ENCODE results near the gene HCRTR1.
"Not testable (repeated sequence)": the region's sequence is repeated elsewhere in the genome, so short reads cannot be mapped to it uniquely, and the experiment has no call there.

The HCRTR1 gene

GRCh38 chr1:31581821-31582810, 35.4 kb upstream of the HCRTR1 start:
- no peak for DNase-seq

DNA sequence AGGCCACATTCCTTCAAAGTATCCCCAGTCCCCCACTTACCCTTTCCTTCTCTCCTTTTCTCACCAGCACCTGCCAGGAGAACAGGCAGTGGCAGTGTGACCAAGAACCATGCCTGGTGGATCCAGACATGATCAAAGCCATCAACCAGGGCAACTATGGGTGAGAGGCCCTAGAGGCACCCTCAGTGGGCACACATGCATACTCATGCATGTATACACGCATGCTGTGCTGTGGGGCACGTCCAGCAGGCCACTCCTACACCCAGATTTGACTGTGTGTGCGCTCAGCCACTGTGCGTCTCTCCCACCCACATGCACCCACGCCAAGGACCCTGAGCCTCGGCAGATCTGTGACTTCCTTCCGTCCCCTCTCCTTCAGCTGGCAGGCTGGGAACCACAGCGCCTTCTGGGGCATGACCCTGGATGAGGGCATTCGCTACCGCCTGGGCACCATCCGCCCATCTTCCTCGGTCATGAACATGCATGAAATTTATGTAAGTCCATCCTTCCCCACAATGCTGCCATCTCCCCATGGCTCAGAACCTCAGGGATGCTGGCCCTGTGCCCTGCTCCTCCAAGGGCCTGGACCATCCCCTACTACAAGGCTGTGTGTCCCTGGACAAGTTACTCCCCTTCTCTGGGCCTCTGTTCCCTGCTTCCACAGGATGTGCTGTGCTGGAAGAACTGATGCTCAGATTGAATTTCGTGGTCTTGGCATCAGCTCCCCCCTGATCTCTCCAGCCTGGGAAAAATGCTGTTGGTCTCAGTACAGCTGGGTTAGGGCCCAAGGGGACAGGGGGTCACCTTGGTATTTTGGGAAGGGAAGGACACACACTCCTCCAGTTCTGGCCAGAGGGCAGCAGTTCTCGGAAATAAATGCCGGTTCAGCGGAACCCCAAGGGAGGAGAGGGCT, 34.2 kb upstream of the HCRTR1 start:
- DNase-seq = no peak

DNA sequence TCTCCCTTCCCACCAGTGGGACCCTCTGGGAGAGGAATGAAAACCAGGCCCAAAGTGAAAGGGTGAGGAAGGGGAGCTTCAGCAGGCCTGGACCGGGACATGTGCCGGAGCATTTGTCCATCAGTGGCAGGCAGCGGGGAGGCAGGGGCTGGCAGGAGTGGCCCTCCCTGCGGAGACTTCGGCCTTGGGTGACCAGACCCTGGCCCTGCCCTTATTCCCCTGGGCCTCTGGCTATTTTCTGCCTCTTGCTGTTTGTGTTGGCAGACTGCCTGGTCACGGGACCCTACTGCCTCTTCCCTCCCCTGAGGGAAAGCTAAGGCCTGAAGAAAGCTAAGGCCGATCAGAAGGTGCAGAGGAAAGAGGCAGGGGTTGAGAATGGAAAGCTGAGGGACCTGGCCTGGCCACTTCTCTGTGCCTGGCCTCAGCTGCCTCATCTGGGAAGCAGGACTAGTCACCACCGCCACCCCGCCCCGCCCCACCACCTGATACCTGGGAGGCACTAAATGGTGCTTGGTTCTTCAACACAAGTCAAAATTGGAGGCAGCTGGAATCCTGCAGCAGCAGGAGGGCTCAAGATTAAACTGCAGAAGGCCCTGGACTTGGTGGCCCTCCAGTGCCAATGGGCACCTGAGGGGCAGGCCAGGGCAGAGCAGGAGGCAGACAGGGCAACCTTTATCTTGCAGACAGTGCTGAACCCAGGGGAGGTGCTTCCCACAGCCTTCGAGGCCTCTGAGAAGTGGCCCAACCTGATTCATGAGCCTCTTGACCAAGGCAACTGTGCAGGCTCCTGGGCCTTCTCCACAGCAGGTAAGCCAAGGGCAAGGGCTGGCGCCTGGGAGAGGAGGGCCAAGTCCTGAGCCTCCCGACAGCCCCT, 33.3 kb upstream of the HCRTR1 start:
- no peak for DNase-seq

- DNase-seq = no peak
Measured at GRCh38 chr1:31584869-31585735, 32.4 kb upstream of the HCRTR1 start.

GRCh38 chr1:31585736-31586365, 31.6 kb upstream of the HCRTR1 start:
- DNase-seq = no peak

- DNase-seq = no peak
Measured at GRCh38 chr1:31586376-31587327, 30.8 kb upstream of the HCRTR1 start.

DNA sequence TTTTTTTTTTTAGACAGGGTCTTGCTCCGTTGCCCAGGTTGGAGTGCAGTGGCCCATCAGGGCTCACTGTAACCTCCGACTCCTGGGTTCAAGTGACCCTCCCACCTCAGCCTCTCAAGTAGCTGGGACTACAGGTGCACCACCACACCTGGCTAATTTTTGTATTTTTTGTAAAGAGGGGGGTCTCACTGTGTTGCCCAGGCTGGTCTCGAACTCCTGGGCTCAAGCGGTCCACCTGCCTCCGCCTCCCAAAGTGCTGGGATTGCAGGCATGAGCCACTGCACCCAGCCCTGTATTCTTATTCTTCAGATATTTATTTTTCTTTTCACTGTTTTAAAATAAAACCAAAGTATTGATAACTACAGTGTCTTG, 30.2 kb upstream of the HCRTR1 start:
- DNase-seq = not testable (repeated sequence)

GRCh38 chr1:31587720-31588423, 29.6 kb upstream of the HCRTR1 start:
- peak; percentile 33 for DNase-seq

DNA sequence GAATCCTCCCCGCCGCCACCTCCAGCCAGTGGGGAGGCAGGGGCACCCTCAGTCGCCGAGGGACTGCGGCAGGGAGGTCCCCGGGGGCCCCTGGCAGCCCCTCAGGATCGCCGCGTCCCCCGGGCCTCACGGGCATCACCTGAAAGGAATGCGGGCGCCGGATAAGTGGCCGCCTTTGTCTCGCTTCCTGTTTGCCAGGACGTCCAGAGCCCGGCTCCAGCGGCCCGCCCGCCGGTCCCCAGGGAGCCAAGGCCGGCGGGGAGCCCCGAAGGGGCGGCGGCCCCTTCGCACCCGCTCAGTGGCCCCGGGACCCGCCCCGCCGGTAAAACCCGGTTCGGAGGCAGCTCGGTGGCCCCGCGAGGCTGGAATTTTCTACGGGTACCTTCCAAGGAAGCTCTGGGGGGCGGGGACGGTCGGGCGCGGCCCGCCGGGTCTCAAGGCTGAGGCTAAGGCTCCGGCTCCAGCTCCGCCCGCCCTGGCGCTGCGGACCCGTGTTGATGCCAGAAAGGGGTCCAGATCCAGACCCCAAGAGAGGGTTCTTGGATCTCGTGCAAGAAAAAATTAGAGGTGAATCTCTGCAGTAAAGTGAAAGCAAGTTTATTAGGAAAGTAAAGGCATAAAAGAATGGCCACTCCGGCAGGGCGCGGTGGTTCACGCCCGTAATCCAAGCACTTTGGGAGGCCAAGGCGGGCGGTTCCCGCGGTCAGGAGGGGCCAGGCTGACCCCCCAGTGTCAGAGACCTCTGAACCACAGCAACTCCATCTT, 28.6 kb upstream of the HCRTR1 start:
- DNase-seq = no peak

DNA sequence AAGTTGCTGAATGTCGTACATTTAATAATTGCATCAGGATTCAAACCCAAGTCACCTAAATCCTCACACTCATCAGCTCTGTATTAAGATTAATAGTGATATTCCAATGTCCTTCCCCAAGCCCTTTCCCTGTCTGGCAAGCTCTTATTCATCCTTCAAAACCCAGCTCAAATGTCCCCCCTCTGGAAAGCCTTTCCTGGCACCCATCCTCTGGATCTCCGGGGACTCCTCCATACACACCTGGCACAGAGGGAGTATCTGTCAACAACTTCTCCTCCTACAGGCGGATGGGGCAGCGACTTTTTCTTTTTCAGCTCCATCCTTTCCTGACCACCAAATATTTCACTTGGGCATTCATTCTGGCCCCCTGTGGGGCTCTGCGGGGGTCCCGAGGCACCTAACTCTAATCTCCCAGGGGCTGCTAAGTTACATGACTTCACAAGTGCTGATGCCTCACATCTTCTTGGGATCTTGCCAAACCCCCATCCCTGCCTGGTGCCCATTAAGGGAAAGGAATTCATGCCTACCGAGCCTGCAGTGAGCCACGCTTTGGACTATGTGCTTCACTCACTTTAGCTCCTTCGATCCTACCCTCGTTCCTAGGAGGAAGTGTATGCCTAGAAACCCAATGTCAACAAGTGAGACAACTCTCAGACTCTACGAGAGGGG, 25.9 kb upstream of the HCRTR1 start:
- DNase-seq = no peak

GRCh38 chr1:31592132-31592531, 25.4 kb upstream of the HCRTR1 start:
- no peak for DNase-seq

DNA sequence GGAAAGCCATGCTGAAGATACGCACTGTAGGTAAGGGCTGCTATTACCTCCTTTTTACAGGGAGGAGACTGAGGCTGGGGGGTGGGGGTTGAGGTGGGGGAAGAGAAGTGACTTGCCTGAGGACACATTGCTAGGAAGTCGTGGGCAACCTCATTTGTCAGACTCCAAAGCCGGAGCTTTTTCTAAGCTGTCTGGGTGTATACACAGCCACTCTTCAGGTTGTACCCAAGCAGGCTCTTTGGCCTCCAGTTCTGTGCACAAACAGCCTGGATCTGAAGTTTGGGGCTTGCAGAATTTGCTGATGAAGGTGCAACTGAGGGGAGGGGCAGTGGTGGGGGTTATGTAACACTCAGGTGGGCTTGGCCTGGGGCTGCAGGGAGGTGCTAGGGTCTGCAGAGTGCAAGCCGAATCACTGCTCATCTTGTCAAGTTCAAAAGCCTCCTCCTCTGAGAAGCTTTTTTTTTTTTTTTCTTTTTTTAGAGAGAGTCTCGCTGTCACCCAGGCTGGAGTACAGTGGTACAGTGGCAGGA, 24.3 kb upstream of the HCRTR1 start:
- no peak for DNase-seq

DNA sequence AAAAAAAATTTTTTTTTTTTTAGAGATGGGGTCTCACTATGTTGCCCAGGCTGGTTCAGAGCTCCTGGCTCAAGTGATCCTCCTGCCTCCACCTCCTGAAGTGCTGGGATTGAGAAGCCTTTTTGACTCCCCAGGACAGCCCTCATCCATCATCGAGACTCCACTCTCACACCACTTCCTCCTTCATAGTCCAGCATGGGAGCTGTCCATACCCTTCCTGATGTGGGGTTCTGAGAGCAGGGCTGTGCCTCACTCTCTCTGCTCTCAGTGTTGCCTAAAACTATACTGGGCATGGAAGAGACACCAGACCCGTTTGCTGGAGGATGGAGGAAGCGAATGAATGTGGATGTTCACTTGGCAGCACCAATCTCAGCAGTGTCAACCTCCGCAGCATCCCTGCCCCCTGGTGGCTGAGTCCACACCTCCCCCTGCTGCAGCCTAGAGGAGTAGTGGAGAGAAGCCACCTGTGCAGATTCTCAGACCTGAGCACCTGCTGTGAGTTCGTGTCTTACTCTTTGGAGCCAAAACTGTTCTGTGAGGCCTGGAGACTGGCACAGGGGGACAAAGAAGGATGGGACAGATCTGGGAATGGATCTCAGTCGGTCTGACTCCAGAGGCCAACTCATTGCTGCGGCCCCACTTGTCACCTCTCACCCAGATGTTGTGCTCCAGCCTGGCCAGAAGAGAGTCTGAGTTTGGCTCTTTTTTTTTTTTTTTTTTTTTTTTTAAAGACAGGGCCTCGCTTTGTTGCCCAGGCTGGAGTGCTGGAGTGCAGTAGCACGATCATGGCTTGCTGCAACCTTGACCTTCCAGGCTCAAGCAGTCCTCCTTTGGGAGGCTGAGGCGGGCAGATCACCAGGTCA, 23.5 kb upstream of the HCRTR1 start:
- peak; percentile 66 for DNase-seq

DNA sequence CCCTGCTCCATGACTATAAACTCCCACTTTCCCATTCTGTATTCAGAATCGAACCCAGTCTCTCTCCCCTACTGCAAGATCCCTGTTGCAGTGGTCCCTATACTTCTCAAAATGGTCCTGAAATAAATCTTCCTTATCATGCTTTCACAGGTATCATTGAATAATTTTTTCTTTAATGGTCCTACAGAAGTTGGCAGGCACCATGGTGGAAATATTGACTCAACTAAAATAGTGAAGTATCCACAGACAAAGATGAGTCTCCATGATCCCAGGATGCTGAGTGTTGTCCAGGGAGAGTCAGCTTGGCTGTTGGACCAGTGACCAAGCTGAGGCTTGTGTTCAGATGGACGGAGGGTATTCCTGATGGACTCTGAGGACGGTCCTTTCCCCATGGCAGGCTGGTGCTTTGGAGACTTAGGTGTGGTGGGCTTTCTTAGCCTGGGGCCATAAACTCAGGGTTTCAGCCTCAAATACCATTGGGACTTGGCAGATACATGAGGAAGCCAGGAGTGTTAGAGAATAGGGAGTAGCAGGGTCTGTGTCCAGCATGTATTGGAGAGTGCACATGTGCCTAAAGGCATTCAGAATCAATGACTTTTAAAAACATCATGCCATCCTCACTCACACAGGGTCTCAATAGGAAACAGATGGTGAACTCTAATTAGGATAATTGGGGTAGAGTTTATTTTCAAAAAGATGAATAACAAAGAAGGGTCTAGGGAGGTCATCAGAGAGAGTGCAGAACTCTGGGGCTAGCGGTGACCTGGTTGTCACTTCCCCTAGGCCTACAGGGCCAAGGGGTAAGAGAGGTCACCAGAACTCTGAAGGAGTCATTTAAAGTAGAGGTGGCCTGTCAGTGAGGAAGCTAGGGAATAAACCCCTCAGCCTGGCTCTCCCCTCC, 21.4 kb upstream of the HCRTR1 start:
- DNase-seq = no peak

DNA sequence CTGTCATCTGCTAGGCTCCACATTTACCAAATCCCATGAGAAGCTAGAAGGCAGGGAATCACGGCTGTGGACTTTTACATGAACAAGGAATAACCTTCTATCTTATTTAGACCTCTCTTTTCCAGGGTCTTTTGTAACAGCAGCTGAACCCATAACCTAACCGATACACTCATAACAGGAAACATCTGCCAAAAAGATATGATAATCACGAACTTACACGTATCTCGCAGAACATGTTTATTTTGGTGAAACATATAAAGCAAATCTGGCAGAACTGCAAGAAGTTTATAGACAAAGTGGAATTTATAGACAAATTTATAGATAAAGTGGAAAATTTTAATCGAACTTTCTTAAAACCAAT, 20.8 kb upstream of the HCRTR1 start:
- no peak for DNase-seq

DNA sequence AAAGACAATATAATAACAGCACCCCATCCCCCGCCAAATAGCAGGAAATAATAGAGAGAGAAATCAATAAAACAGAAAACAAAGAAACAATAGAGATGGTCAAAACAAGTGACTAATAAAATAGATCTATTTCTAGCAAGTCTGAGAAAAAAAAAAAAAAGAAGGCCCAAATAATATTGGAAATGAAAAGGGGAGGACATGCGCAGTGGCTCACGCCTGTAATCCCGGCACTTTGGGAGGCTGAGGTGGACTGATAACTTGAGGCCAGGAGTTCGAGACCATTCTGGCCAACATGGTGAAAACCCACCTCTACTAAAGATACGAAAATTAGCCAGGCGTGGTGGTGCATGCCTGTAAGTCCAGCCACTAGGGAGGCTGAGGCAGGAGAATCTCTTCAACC, 18.5 kb upstream of the HCRTR1 start:
- DNase-seq = no peak
